SK-N-SH (cell line): ENCODE measurements around the gene IFITM5. TPM values are rescaled to one million over a fixed set of nuclear protein-coding genes. Genes with fewer than 3 reads are reported as not detected.
"Not testable (repeated sequence)": the region's sequence is repeated elsewhere in the genome, so short reads cannot be mapped to it uniquely, and the experiment has no call there.

ENCODE experiments used
- CTCF ChIA-PET: fragments of 300-600, 350-600 bp; formaldehyde crosslinking; extraction: SDS; loops from one replicate; lab custom pipeline; 2021; lab: Yijun Ruan, JAX
- POLR2A ChIA-PET: fragments of 350-600 bp; sonication (Branson Sonifier 250); formaldehyde crosslinking; extraction: SDS; loops from one replicate; lab custom pipeline; 2020; ENCODE audit warnings: antibody characterized with exemption, inconsistent platforms; lab: Yijun Ruan, JAX
- DNase-seq: peaks from one replicate; pipeline ENCODE4 v3.0.0; 2012
- H2AFZ ChIP-seq: fragments of 200-600 bp; sonication (generic); 2 replicates; pipeline ENCODE4 v1.8.1; 2016; ENCODE audit warnings: antibody characterized with exemption, mild to moderate bottlenecking, low read depth
- H3F3A ChIP-seq: fragments of 200-600 bp; sonication (generic); replicated peaks from 2 replicates; pipeline ENCODE3; 2016; ENCODE audit warnings: antibody characterized with exemption, mild to moderate bottlenecking; ENCODE audit not compliant: insufficient read depth
- H3K27ac ChIP-seq, 2 experiments: fragments of 200-500 bp in 1 of 2; fragments of 200-600 bp in 1 of 2; sonication (Bioruptor generic) in 1 of 2; sonication (generic), shearing (Covaris generic) in 1 of 2; 2 replicates each; pipeline versions ENCODE4 v1.5.1 to v1.6.1; 2014 to 2016; ENCODE audit warnings: low read depth in 2 of 2, inconsistent platforms in 1 of 2, low read length in 1 of 2, mild to moderate bottlenecking in 1 of 2, mixed read lengths in 1 of 2
- H3K27me3 ChIP-seq: fragments of 200-600 bp; sonication (generic), shearing (Covaris generic); 2 replicates; pipeline ENCODE4 v1.6.1; 2016; ENCODE audit warnings: mixed run types; ENCODE audit not compliant: insufficient read depth
- H3K36me3 ChIP-seq, 2 experiments: fragments of 200-500 bp in 1 of 2; fragments of 200-600 bp in 1 of 2; sonication (Bioruptor generic) in 1 of 2; sonication (generic) in 1 of 2; replicated peaks in 1 of 2; 2 replicates each; pipeline versions ENCODE3 to v1.5.1; 2014 to 2016; ENCODE audit warnings: low read length in 1 of 2, mild to moderate bottlenecking in 1 of 2; ENCODE audit not compliant: insufficient read depth in 2 of 2, control insufficient read depth in 1 of 2
- H3K4me1 ChIP-seq, 2 experiments: fragments of 200-500 bp in 1 of 2; fragments of 200-600 bp in 1 of 2; sonication (Bioruptor generic) in 1 of 2; sonication (generic), shearing (Covaris generic) in 1 of 2; 2 replicates each; pipeline versions ENCODE4 v1.5.1 to v1.6.1; 2014 to 2016; ENCODE audit warnings: low read depth in 1 of 2, low read length in 1 of 2, mixed run types in 1 of 2; ENCODE audit not compliant: insufficient read depth in 2 of 2, control insufficient read depth in 1 of 2
- H3K4me2 ChIP-seq: fragments of 200-600 bp; sonication (generic), shearing (Covaris generic); 2 replicates; pipeline ENCODE4 v1.6.1; 2017; ENCODE audit warnings: mixed run types
- H3K4me3 ChIP-seq, 2 experiments: fragments of 200-500 bp in 1 of 2; fragments of 200-600 bp in 1 of 2; sonication (Bioruptor generic) in 1 of 2; sonication (generic), shearing (Covaris generic) in 1 of 2; 2 replicates each; pipeline versions ENCODE4 v1.5.1 to v1.8.1; 2014 to 2016; ENCODE audit warnings: low read depth in 2 of 2, inconsistent platforms in 1 of 2, low read length in 1 of 2, mild to moderate bottlenecking in 1 of 2, mixed read lengths in 1 of 2, moderate library complexity in 1 of 2
- H3K79me2 ChIP-seq: fragments of 200-600 bp; sonication (generic); 2 replicates; pipeline ENCODE4 v1.8.1; 2017; ENCODE audit warnings: mild to moderate bottlenecking; ENCODE audit not compliant: insufficient read depth
- H3K9ac ChIP-seq: fragments of 200-600 bp; sonication (generic); 2 replicates; pipeline ENCODE4 v1.6.1; 2017; ENCODE audit warnings: mixed run types
- H3K9me2 ChIP-seq: fragments of 200-600 bp; sonication (generic); 2 replicates; pipeline ENCODE4 v1.6.1; 2017; ENCODE audit warnings: mixed run types
- H3K9me3 ChIP-seq: fragments of 200-600 bp; sonication (generic); 2 replicates; pipeline ENCODE4 v1.6.1; 2017; ENCODE audit warnings: mixed run types, mild to moderate bottlenecking, moderate library complexity
- H4K20me1 ChIP-seq: fragments of 200-600 bp; sonication (generic); 2 replicates; pipeline ENCODE4 v1.6.1; 2017; ENCODE audit warnings: mild to moderate bottlenecking, mixed run types; ENCODE audit not compliant: insufficient read depth
- EZH2phosphoT487 ChIP-seq: fragments of 200-600 bp; sonication (generic); IDR thresholded peaks from 2 replicates; pipeline ENCODE4 v1.6.1; 2017; ENCODE audit warnings: low read depth, mixed run types, mild to moderate bottlenecking, antibody characterized with exemption, moderate library complexity, borderline replicate concordance
- FOSL2 ChIP-seq: IDR thresholded peaks from 2 replicates; pipeline ENCODE4 v1.4.0; 2012; ENCODE audit warnings: low read depth, mild to moderate bottlenecking, moderate library complexity, borderline replicate concordance
- FOXJ3 ChIP-seq: sonication (generic); formaldehyde crosslinking; IDR thresholded peaks from 2 replicates; pipeline ENCODE4 v1.5.1; 2020; ENCODE audit warnings: mild to moderate bottlenecking, missing genetic modification reagents
- GABPA ChIP-seq: IDR thresholded peaks from 2 replicates; pipeline ENCODE4 v1.4.0; 2012; ENCODE audit warnings: low read depth, mild to moderate bottlenecking
- GATA2 ChIP-seq: sonication (generic); formaldehyde crosslinking; IDR thresholded peaks from 2 replicates; pipeline ENCODE4 v1.5.0; 2020; ENCODE audit warnings: mild to moderate bottlenecking, missing genetic modification reagents
- MAX ChIP-seq: IDR thresholded peaks from 2 replicates; pipeline ENCODE4 v1.4.0; 2012; ENCODE audit warnings: low read depth
- MEF2A ChIP-seq: IDR thresholded peaks from 2 replicates; pipeline ENCODE4 v1.4.0; 2012; ENCODE audit warnings: low read depth, borderline replicate concordance
- POLR2AphosphoS5 ChIP-seq: IDR thresholded peaks from 2 replicates; pipeline ENCODE4 v1.6.1; 2012; ENCODE audit warnings: low read depth, low read length
- RAD21 ChIP-seq: IDR thresholded peaks from 2 replicates; pipeline ENCODE4 v1.6.1; 2012; ENCODE audit warnings: mild to moderate bottlenecking, low read length
- RCOR1 ChIP-seq: fragments of 150-350 bp; IDR thresholded peaks from 2 replicates; pipeline ENCODE4 v1.6.1; 2017; ENCODE audit warnings: antibody characterized with exemption, low read length
- RFX5 ChIP-seq: IDR thresholded peaks from 2 replicates; pipeline ENCODE4 v1.6.1; 2012; ENCODE audit warnings: mild to moderate bottlenecking, improper control_type of control experiment, low read length
- SMC3 ChIP-seq: IDR thresholded peaks from 2 replicates; pipeline ENCODE4 v1.6.1; 2012; ENCODE audit warnings: low read depth, low read length, improper control_type of control experiment
- TAF1 ChIP-seq: IDR thresholded peaks from 2 replicates; pipeline ENCODE4 v1.6.1; 2012; ENCODE audit warnings: low read depth, mild to moderate bottlenecking, low read length, moderate library complexity, borderline replicate concordance
- TEAD4 ChIP-seq: IDR thresholded peaks from 2 replicates; pipeline ENCODE4 v1.4.0; 2012; ENCODE audit warnings: mild to moderate bottlenecking, borderline replicate concordance; ENCODE audit not compliant: insufficient read depth
- USF1 ChIP-seq: IDR thresholded peaks from 2 replicates; pipeline ENCODE4 v1.4.0; 2012; ENCODE audit warnings: low read depth, borderline replicate concordance
- USF2 ChIP-seq: fragments of 150-350 bp; IDR thresholded peaks from 2 replicates; pipeline ENCODE4 v1.6.1; 2017; ENCODE audit warnings: antibody characterized with exemption, low read length, low read depth, borderline replicate concordance
- WGBS: methylation state at CpG from one replicate; pipeline ENCODE4 v1.1.6; 2017; ENCODE audit warnings: low lambda C conversion rate; 5-methylcytosine and 5-hydroxymethylcytosine counted together
- polyA plus RNA-seq, 3 experiments: library from polyadenylated mRNA; depleted of rRNA; stranded (reverse); fragments of >200 nt; gene quantifications; 2 replicates each; pipeline ENCODE4 v1.2.3, GENCODE V29; 2012

IFITM5 gene
- polyA plus RNA-seq, 1 of the 3 experiments (the other 2 are of a cell fraction) = not detected

GRCh38 chr11:312092-312816 is 12.9 kb upstream of the IFITM5 start:
- Histone ChIP-seq H2AFZ (no peak overlapping the region), H3K27ac (no peak overlapping the region), H4K20me1 (no peaks in the 10 kb centered on the region), H3K9ac (no peak overlapping the region), H3K4me2 (0 out of 2 replicates have a peak overlapping the region, but pooled peaks have one; percentile 52), H3K4me3 (no peak overlapping the region), H3K27me3 (no peaks in the 10 kb centered on the region), H3K9me2 (no peaks in the 10 kb centered on the region), H3K79me2 (peaks cover 11% of the 10 kb centered on the region; the same call in 1 of the 2 replicates)
- no peak for DNase-seq
- TF ChIP-seq MEF2A (no peak), FOSL2 (no peak), RCOR1 (no peak), TEAD4 (no peak), RFX5 (no peak), FOXJ3 (CRISPR knock-in tag) (no peak), USF2 (no peak), GATA2 (CRISPR knock-in tag) (no peak), TAF1 (no peak), GABPA (no peak), MAX (no peak), POLR2AphosphoS5 (no peak), EZH2phosphoT487 (no peak), SMC3 (no peak), USF1 (no peak), RAD21 (no peak)
- TF ChIP-seq, all 33 proteins: peak for 0
- no peaks in the 10 kb centered on the region for H3K9me3 ChIP-seq
- 90% methylated on average over 14 of the region's 14 CpGs for WGBS
- H3F3A ChIP-seq = peaks cover 13% of the 10 kb centered on the region
- ChIA-PET CTCF (interaction anchor here (1.1 kb wide), 1 partner anchor 11 kb away, joined by 4 read pairs; no protein-coding TSS in a partner anchor), POLR2A (no interaction called here)
- peaks cover 0 to 3% of the 10 kb centered on the region in 2 experiments for H3K36me3 ChIP-seq
- H3K4me1 ChIP-seq = peaks cover 5 to 15% of the 10 kb centered on the region in 2 experiments; a peak in 2 of 4 replicates

GRCh38 chr11:311013-311748 is 11.9 kb upstream of the IFITM5 start:
- CTCF ChIA-PET, POLR2A ChIA-PET, H2AFZ ChIP-seq, H3F3A ChIP-seq, H3K9me2 ChIP-seq, H3K36me3 ChIP-seq, H3K9ac ChIP-seq, H3K9me3 ChIP-seq, H4K20me1 ChIP-seq, H3K27ac ChIP-seq, DNase-seq, H3K27me3 ChIP-seq: not testable (repeated sequence)
- WGBS = 20% methylated on average over 5 of the region's 71 CpGs
- peak overlapping the region; percentile 52; the same call in 1 of the 2 replicates for H3K4me2 ChIP-seq
- H3K79me2 ChIP-seq = peaks cover 11% of the 10 kb centered on the region; the same call in 1 of the 2 replicates
- peaks cover 5 to 15% of the 10 kb centered on the region in 2 experiments; a peak in 2 of 4 replicates for H3K4me1 ChIP-seq
- peak overlapping the region in 1 of 2 experiments; percentile 32; a peak in 2 of 4 replicates for H3K4me3 ChIP-seq

GRCh38 chr11:309979-310572 is 10.8 kb upstream of the IFITM5 start:
- WGBS = 50% methylated on average over 2 of the region's 18 CpGs
- H3K9me2 ChIP-seq, H3K9me3 ChIP-seq, POLR2A ChIA-PET, H4K20me1 ChIP-seq, H3K36me3 ChIP-seq, H3K27me3 ChIP-seq, H2AFZ ChIP-seq, DNase-seq, H3F3A ChIP-seq: not testable (repeated sequence)
- H3K4me3 ChIP-seq = peak overlapping the region; percentile 32 to 50
- H3K9ac ChIP-seq = 0 out of 2 replicates have a peak overlapping the region, but pooled peaks have one; percentile 18
- peaks cover 11% of the 10 kb centered on the region; the same call in 1 of the 2 replicates for H3K79me2 ChIP-seq
- H3K27ac ChIP-seq = peak overlapping the region in 1 of 2 experiments; percentile 6; a peak in 1 of 4 replicates
- H3K4me2 ChIP-seq = peak overlapping the region; percentile 74
- CTCF ChIA-PET = interaction anchor here (0.8 to 1.5 kb wide), 4 partner anchors 35 to 138 kb away, joined by 3 to 5 read pairs (median 3); no protein-coding TSS in a partner anchor
- H3K4me1 ChIP-seq = peaks cover 5 to 15% of the 10 kb centered on the region in 2 experiments; a peak in 2 of 4 replicates
